ENCODE data around the gene DRGX.

DRGX gene

GRCh38 chr10:49433069-49433468 is 37.2 kb upstream of the DRGX start:
- TF ChIP-seq CTCF (IDR thresholded peaks at IDR 0.05; ENCODE audit: insufficient read depth, low read length, poor library complexity, severe bottlenecking), result no peak
- Histone ChIP-seq H3K4me3 (replicated peaks; ENCODE audit: low read depth, low read length) (no peak overlapping the region), H3K27me3 (replicated peaks; ENCODE audit: control insufficient read depth, insufficient read depth, low read length) (no peaks in the 10 kb centered on the region), H3K36me3 (ENCODE audit: control insufficient read depth, insufficient read depth, low read length) (no peaks in the 10 kb centered on the region)
- DNase-seq (ENCODE audit: extremely low read depth, insufficient read length), result no peak

GRCh38 chr10:49431426-49431825 is 35.5 kb upstream of the DRGX start:
- no peak for TF ChIP-seq CTCF (IDR thresholded peaks at IDR 0.05; ENCODE audit: insufficient read depth, low read length, poor library complexity, severe bottlenecking)
- no peaks in the 10 kb centered on the region for H3K36me3 ChIP-seq (ENCODE audit: control insufficient read depth, insufficient read depth, low read length)
- H3K4me3 ChIP-seq (replicated peaks; ENCODE audit: low read depth, low read length), result no peak overlapping the region
- no peak for DNase-seq (ENCODE audit: extremely low read depth, insufficient read length)
- no peaks in the 10 kb centered on the region for H3K27me3 ChIP-seq (replicated peaks; ENCODE audit: control insufficient read depth, insufficient read depth, low read length)

GRCh38 chr10:49429458-49429857 is 33.6 kb upstream of the DRGX start:
- DNase-seq (ENCODE audit: extremely low read depth, insufficient read length), result no peak
- no peaks in the 10 kb centered on the region for H3K36me3 ChIP-seq (ENCODE audit: control insufficient read depth, insufficient read depth, low read length)
- TF ChIP-seq CTCF (IDR thresholded peaks at IDR 0.05; ENCODE audit: insufficient read depth, low read length, poor library complexity, severe bottlenecking), result no peak
- H3K27me3 ChIP-seq (replicated peaks; ENCODE audit: control insufficient read depth, insufficient read depth, low read length), result no peaks in the 10 kb centered on the region
- H3K4me3 ChIP-seq (replicated peaks; ENCODE audit: low read depth, low read length), result no peak overlapping the region

- no peak overlapping the region for H3K4me3 ChIP-seq (replicated peaks; ENCODE audit: low read depth, low read length)
- DNase-seq (ENCODE audit: extremely low read depth, insufficient read length), result no peak
- no peaks in the 10 kb centered on the region for H3K27me3 ChIP-seq (replicated peaks; ENCODE audit: control insufficient read depth, insufficient read depth, low read length)
- no peaks in the 10 kb centered on the region for H3K36me3 ChIP-seq (ENCODE audit: control insufficient read depth, insufficient read depth, low read length)
- TF ChIP-seq CTCF (IDR thresholded peaks at IDR 0.05; ENCODE audit: insufficient read depth, low read length, poor library complexity, severe bottlenecking), result no peak
Measured at GRCh38 chr10:49426490-49427360, 30.8 kb upstream of the DRGX start.

GRCh38 chr10:49419005-49419404 is 23.1 kb upstream of the DRGX start:
- Histone ChIP-seq H3K27me3 (replicated peaks; ENCODE audit: control insufficient read depth, insufficient read depth, low read length) (no peaks in the 10 kb centered on the region), H3K4me3 (replicated peaks; ENCODE audit: low read depth, low read length) (no peak overlapping the region), H3K36me3 (ENCODE audit: control insufficient read depth, insufficient read depth, low read length) (no peaks in the 10 kb centered on the region)
- no peak for TF ChIP-seq CTCF (IDR thresholded peaks at IDR 0.05; ENCODE audit: insufficient read depth, low read length, poor library complexity, severe bottlenecking)
- DNase-seq (ENCODE audit: extremely low read depth, insufficient read length), result no peak
